Measurements from ENCODE around the gene CENPN. TPM values are rescaled to one million over a fixed set of nuclear protein-coding genes. Genes with fewer than 3 reads are reported as not detected.

Gene CENPN
- total RNA-seq, 4 donors from 2014 or later = 0.47 to 88.3 (median 3.5) TPM

DNA sequence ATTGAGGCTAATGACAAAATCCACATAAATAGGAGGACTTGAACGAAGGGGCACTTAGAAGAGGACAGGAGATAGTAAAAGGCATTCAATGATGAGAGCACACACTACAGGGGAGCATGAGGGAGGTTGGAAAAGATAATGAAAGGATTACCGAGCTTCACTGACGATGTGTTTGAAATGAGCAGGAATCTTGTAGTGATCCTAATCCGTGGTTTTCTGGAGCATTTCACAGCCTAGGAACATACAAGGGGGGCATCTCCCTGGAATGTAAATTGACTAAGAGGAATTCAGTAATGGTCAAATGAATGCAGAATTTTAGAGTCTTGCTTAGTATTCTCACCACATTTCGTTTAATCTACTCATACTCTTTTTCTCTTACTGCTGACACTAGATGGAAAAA, 33.8 kb downstream of the CENPN start:
- Histone ChIP-seq H3K36me3 (peaks cover 0 to 61% (median 0%) of the 10 kb centered on the region in 3 donors), H3K27me3 (no peaks in the 10 kb centered on the region), H3K27ac (no peak overlapping the region), H3K4me1 (peaks cover 0 to 24% (median 0%) of the 10 kb centered on the region in 4 donors), H3K4me3 (no peak overlapping the region), H3K9me3 (no peaks in the 10 kb centered on the region)
- TF ChIP-seq POLR2A (IDR thresholded peaks at IDR 0.05) (no peak), CTCF (IDR thresholded peaks at IDR 0.05) (no peak)
- DNase-seq = no peak

DNA sequence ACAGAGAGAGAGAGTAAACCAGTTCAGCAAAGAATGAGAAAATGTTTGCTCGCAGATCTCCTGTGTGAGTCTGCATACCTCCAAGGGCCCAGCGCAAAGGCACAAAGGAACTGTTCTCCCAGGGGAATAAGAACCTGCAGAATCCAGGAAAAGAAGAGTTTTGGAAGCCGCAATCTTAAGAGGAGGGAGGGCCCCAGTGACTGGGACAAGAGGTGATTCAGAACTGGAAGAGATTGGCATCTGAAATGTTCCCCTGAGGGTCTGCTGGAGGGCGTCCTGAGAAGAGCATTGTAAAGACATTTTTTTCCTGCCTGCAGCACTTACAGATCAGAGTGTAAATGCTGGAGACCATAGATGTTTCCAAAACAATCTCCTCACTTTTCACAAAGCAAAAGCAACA, 34.7 kb downstream of the CENPN start:
- TF ChIP-seq CTCF (IDR thresholded peaks at IDR 0.05) (no peak), POLR2A (IDR thresholded peaks at IDR 0.05) (no peak)
- no peak overlapping the region for H3K4me3 ChIP-seq
- no peaks in the 10 kb centered on the region for H3K27me3 ChIP-seq
- H3K27ac ChIP-seq = no peak overlapping the region
- no peak for DNase-seq
- H3K9me3 ChIP-seq = no peaks in the 10 kb centered on the region
- peaks cover 0 to 21% (median 0%) of the 10 kb centered on the region in 4 donors for H3K4me1 ChIP-seq
- peaks cover 0 to 63% (median 0%) of the 10 kb centered on the region in 3 donors for H3K36me3 ChIP-seq

GRCh38 chr16:81042821-81043220, 35.8 kb downstream of the CENPN start:
- H3K36me3 ChIP-seq = peaks cover 0 to 63% (median 0%) of the 10 kb centered on the region in 3 donors
- no peak overlapping the region for H3K4me3 ChIP-seq
- peaks cover 0 to 10% (median 0%) of the 10 kb centered on the region in 4 donors for H3K4me1 ChIP-seq
- TF ChIP-seq CTCF (IDR thresholded peaks at IDR 0.05) (no peak), POLR2A (IDR thresholded peaks at IDR 0.05) (no peak)
- no peak overlapping the region for H3K27ac ChIP-seq
- DNase-seq = no peak
- H3K9me3 ChIP-seq = no peaks in the 10 kb centered on the region
- H3K27me3 ChIP-seq = no peaks in the 10 kb centered on the region

- Histone ChIP-seq H3K4me1 (no peaks in the 10 kb centered on the region), H3K27ac (no peak overlapping the region), H3K27me3 (no peaks in the 10 kb centered on the region), H3K9me3 (no peaks in the 10 kb centered on the region), H3K36me3 (no peaks in the 10 kb centered on the region), H3K4me3 (no peak overlapping the region)
- DNase-seq = no peak
- no peak for TF ChIP-seq POLR2A (IDR thresholded peaks at IDR 0.05)
- TF ChIP-seq CTCF (IDR thresholded peaks at IDR 0.05) = no peak
These were observed 46.7 kb downstream of the CENPN start for GRCh38 chr16:81053761-81054160.

GRCh38 chr16:81060576-81061306, 53.7 kb downstream of the CENPN start:
- no peaks in the 10 kb centered on the region for H3K4me1 ChIP-seq
- no peak overlapping the region for H3K4me3 ChIP-seq
- no peak for TF ChIP-seq POLR2A (IDR thresholded peaks at IDR 0.05)
- no peak for TF ChIP-seq CTCF (IDR thresholded peaks at IDR 0.05)
- no peaks in the 10 kb centered on the region for H3K9me3 ChIP-seq
- H3K27me3 ChIP-seq = no peaks in the 10 kb centered on the region
- no peak for DNase-seq
- no peaks in the 10 kb centered on the region for H3K36me3 ChIP-seq
- H3K27ac ChIP-seq = no peak overlapping the region
